Right lobe of liver (tissue), 6 donors: ENCODE data around the gene ZCCHC7. TPM values are rescaled to one million over a fixed set of nuclear protein-coding genes. Genes with fewer than 3 reads are reported as not detected.

Source experiments
- ATAC-seq, 4 donors: fragments of 200-7000 bp; cut with Tn5 transposase; one replicate each; pipeline ENCODE4 v1.9.1; 2020; ENCODE audit warnings: mild to moderate bottlenecking in 4 of 4, moderate library complexity in 4 of 4
- DNase-seq, 3 donors: peaks; one replicate each; pipeline ENCODE4 v3.0.0-alpha.2; 2020
- H3K27ac ChIP-seq, 3 donors: fragments of 200-600 bp; one replicate each; pipeline ENCODE4 v1.8.0; 2022
- H3K27me3 ChIP-seq, 2 donors: fragments of 200-600 bp; one replicate each; pipeline ENCODE4 v1.8.0; 2022
- H3K36me3 ChIP-seq, 4 donors: fragments of 200-600 bp; sonication (generic) in 1 of 4; one replicate each; pipeline versions ENCODE4 v1.5.1 to v1.8.0; 2017 to 2022; ENCODE audit warnings: control low read depth in 1 of 4
- H3K4me1 ChIP-seq, 4 donors: fragments of 200-600 bp; sonication (generic) in 1 of 4; one replicate each; pipeline versions ENCODE4 v1.5.1 to v1.8.0; 2017 to 2022; ENCODE audit warnings: control low read depth in 1 of 4
- H3K4me3 ChIP-seq, 3 donors: fragments of 200-600 bp; one replicate each; pipeline ENCODE4 v1.8.0; 2022
- H3K9me3 ChIP-seq, 4 donors: fragments of 200-600 bp; sonication (generic) in 1 of 4; one replicate each; pipeline versions ENCODE4 v1.5.1 to v1.8.0; 2017 to 2022; ENCODE audit warnings: control low read depth in 1 of 4
- POLR2A ChIP-seq: fragments of 450-650 bp; IDR thresholded peaks from one replicate; pipeline ENCODE4 v1.6.1; 2017; ENCODE audit warnings: antibody characterized with exemption, mild to moderate bottlenecking
- WGBS: methylation state at CpG from one replicate; pipeline ENCODE4 v1.1.6; 2018; ENCODE audit warnings: low coverage, low lambda C conversion rate; ENCODE audit not compliant: insufficient coverage; ENCODE audit errors: missing lambda C conversion rate; 5-methylcytosine and 5-hydroxymethylcytosine counted together
- intact Hi-C, 2 donors: fragments of 100-400 bp; cut with DNase I; formaldehyde crosslinking; loops; one replicate each; pipeline versions ENCODE4 v1.11.2 to v1.14.1; 2022
- total RNA-seq, 6 experiments: library from RNA; depleted of rRNA in 2 of 6; stranded (reverse); fragments of >200 nt in 2 of 6; fragmentation: NEBNext Ultra II Directional in 3 of 6; extraction: Animal tissue kit (Norgen Biotek cat#: 25700) in 3 of 6; gene quantifications; one replicate each; pipeline versions ENCODE4 v1.1.0 to v1.2.4, GENCODE V29; 2016 to 2023
- TF ChIP-seq, protein P1 (sequence below), 4 donors: fragments of 200-600 bp in 3 of 4; fragments of 450-650 bp in 1 of 4; IDR thresholded peaks; one replicate each; pipeline versions ENCODE4 v1.5.1 to v1.8.0; 2016 to 2022; ENCODE audit warnings: antibody characterized with exemption in 4 of 4, mild to moderate bottlenecking in 2 of 4
- donor health status: DM: no; HTN: yes; CAD: no.
- donor health status: DM: no; HTN: no; CAD: no.
- donor health status: DM: no; HTN: no; CAD: no.
- donor health status: DM: no; HTN: yes; CAD: no.
- donor health status: DM: no; HTN: yes; CAD: no.

Gene ZCCHC7
- total RNA-seq, 6 experiments from 2014 or later: 5.9 to 10.0 (median 7.2) TPM

GRCh38 chr9:37350486-37351190, 230.3 kb downstream of the ZCCHC7 start:
- intact Hi-C loops: no loop called here
- no peaks in the 10 kb centered on the region for H3K27me3 ChIP-seq
- H3K4me3 ChIP-seq: no peak overlapping the region
- DNase-seq (no peak), ATAC-seq (no peak)
- WGBS: 100% methylated on average over 2 of the region's 2 CpGs
- TF ChIP-seq POLR2A: no peak
- TF ChIP-seq, protein P1, sequence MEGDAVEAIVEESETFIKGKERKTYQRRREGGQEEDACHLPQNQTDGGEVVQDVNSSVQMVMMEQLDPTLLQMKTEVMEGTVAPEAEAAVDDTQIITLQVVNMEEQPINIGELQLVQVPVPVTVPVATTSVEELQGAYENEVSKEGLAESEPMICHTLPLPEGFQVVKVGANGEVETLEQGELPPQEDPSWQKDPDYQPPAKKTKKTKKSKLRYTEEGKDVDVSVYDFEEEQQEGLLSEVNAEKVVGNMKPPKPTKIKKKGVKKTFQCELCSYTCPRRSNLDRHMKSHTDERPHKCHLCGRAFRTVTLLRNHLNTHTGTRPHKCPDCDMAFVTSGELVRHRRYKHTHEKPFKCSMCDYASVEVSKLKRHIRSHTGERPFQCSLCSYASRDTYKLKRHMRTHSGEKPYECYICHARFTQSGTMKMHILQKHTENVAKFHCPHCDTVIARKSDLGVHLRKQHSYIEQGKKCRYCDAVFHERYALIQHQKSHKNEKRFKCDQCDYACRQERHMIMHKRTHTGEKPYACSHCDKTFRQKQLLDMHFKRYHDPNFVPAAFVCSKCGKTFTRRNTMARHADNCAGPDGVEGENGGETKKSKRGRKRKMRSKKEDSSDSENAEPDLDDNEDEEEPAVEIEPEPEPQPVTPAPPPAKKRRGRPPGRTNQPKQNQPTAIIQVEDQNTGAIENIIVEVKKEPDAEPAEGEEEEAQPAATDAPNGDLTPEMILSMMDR (IDR thresholded peaks at IDR 0.05): no peak
- H3K27ac ChIP-seq: no peak overlapping the region
- H3K9me3 ChIP-seq: no peaks in the 10 kb centered on the region
- H3K36me3 ChIP-seq: peaks cover 0 to 2% (median 0%) of the 10 kb centered on the region in 4 donors
- H3K4me1 ChIP-seq: peaks cover 0 to 3% (median 0%) of the 10 kb centered on the region in 4 donors

- no peak for DNase-seq
- Histone ChIP-seq H3K4me3 (no peak overlapping the region), H3K27me3 (no peaks in the 10 kb centered on the region), H3K9me3 (no peaks in the 10 kb centered on the region), H3K36me3 (peaks cover 0 to 8% (median under 1%) of the 10 kb centered on the region in 4 donors), H3K27ac (no peak overlapping the region), H3K4me1 (peaks cover 0 to 3% (median 0%) of the 10 kb centered on the region in 4 donors)
- intact Hi-C loops: no loop called here
- no peak for ATAC-seq
- WGBS: 88% methylated on average over 2 of the region's 2 CpGs
- TF ChIP-seq, protein P1 (IDR thresholded peaks at IDR 0.05): no peak
These were observed 233.4 kb downstream of the ZCCHC7 start for GRCh38 chr9:37353791-37354190.

- TF ChIP-seq, protein P1 (IDR thresholded peaks at IDR 0.05): no peak
- TF ChIP-seq POLR2A: no peak
- Histone ChIP-seq H3K4me3 (no peak overlapping the region), H3K36me3 (no peaks in the 10 kb centered on the region), H3K27me3 (no peaks in the 10 kb centered on the region), H3K27ac (no peak overlapping the region), H3K4me1 (no peaks in the 10 kb centered on the region), H3K9me3 (no peaks in the 10 kb centered on the region)
- DNase-seq (no peak), ATAC-seq (no peak)
- 74% methylated on average over 4 of the region's 4 CpGs for WGBS
- intact Hi-C loops: no loop called here
These were observed 242.1 kb downstream of the ZCCHC7 start for GRCh38 chr9:37362430-37362829.

- no peaks in the 10 kb centered on the region for H3K9me3 ChIP-seq
- H3K27me3 ChIP-seq: no peaks in the 10 kb centered on the region
- ATAC-seq (no peak), DNase-seq (no peak)
- H3K27ac ChIP-seq: no peak overlapping the region
- intact Hi-C loops: no loop called here
- H3K4me1 ChIP-seq: no peaks in the 10 kb centered on the region
- H3K36me3 ChIP-seq: no peaks in the 10 kb centered on the region
- H3K4me3 ChIP-seq: no peak overlapping the region
- no peak for TF ChIP-seq POLR2A
- TF ChIP-seq, protein P1 (IDR thresholded peaks at IDR 0.05): no peak
- 92% methylated on average over 4 of the region's 4 CpGs for WGBS
These were observed 242.8 kb downstream of the ZCCHC7 start for GRCh38 chr9:37363124-37363523.
